GM23338 (cell line): ENCODE data around the gene MYH14. TPM values are rescaled to one million over a fixed set of nuclear protein-coding genes. Genes with fewer than 3 reads are reported as not detected.

Experiments
- ATAC-seq: fragments of 200-7000 bp; cut with Tn5 transposase; 3 replicates; pipeline ENCODE4 v1.9.1; 2020
- DNase-seq: peaks from one replicate; pipeline ENCODE4 v3.0.0-alpha.2; 2015; ENCODE audit warnings: low spot score
- H2AFZ ChIP-seq: fragments of 200-600 bp; sonication (generic); 2 replicates; pipeline ENCODE4 v1.8.0; 2016; ENCODE audit warnings: antibody characterized with exemption, mild to moderate bottlenecking, moderate library complexity
- H3F3A ChIP-seq: fragments of 200-600 bp; sonication (generic); replicated peaks from 2 replicates; pipeline ENCODE4 v1.8.0; 2017; ENCODE audit warnings: antibody characterized with exemption, mixed run types, low read depth
- H3K27ac ChIP-seq: fragments of 200-600 bp; sonication (generic); 2 replicates; pipeline ENCODE4 v1.6.1; 2016; ENCODE audit warnings: low read depth
- H3K27me3 ChIP-seq: fragments of 200-600 bp; sonication (generic); 2 replicates; pipeline ENCODE4 v1.8.0; 2016; ENCODE audit warnings: mild to moderate bottlenecking, mixed run types, moderate library complexity; ENCODE audit not compliant: insufficient read depth
- H3K36me3 ChIP-seq: fragments of 200-600 bp; sonication (generic); 2 replicates; pipeline ENCODE4 v1.8.0; 2016; ENCODE audit warnings: mild to moderate bottlenecking; ENCODE audit not compliant: insufficient read depth
- H3K4me1 ChIP-seq: fragments of 200-600 bp; sonication (generic); 2 replicates; pipeline ENCODE4 v1.8.0; 2016; ENCODE audit warnings: mild to moderate bottlenecking, moderate library complexity; ENCODE audit not compliant: insufficient read depth
- H3K4me2 ChIP-seq: fragments of 200-600 bp; sonication (generic); 2 replicates; pipeline ENCODE4 v1.7.1; 2017; ENCODE audit warnings: mixed run types
- H3K4me3 ChIP-seq: fragments of 200-600 bp; sonication (generic); 2 replicates; pipeline ENCODE4 v1.6.1; 2016; ENCODE audit warnings: mixed run types
- H3K79me2 ChIP-seq: fragments of 200-600 bp; sonication (generic); replicated peaks from 2 replicates; pipeline ENCODE4 v1.8.0; 2017; ENCODE audit warnings: mild to moderate bottlenecking; ENCODE audit not compliant: insufficient read depth
- H3K9me2 ChIP-seq: fragments of 200-600 bp; sonication (generic); 2 replicates; pipeline ENCODE4 v1.8.0; 2017; ENCODE audit not compliant: insufficient read depth
- H4K20me1 ChIP-seq: fragments of 200-600 bp; sonication (generic); replicated peaks from 2 replicates; pipeline ENCODE4 v1.8.0; 2017; ENCODE audit warnings: mild to moderate bottlenecking; ENCODE audit not compliant: insufficient read depth
- H3K27ac Mint-ChIP-seq: 2 replicates; pipeline ENCODE4 v1.8.0; 2020; ENCODE audit warnings: inconsistent platforms, mild to moderate bottlenecking, moderate library complexity, mixed read lengths
- H3K27me3 Mint-ChIP-seq: 3 replicates; pipeline ENCODE4 v1.8.0; 2022; ENCODE audit warnings: low read depth, mild to moderate bottlenecking, moderate library complexity, mixed read lengths, inconsistent platforms; ENCODE audit not compliant: insufficient read depth, poor library complexity
- H3K36me3 Mint-ChIP-seq: 3 replicates; pipeline ENCODE4 v1.8.0; 2021; ENCODE audit warnings: low read depth, mild to moderate bottlenecking, inconsistent platforms, moderate library complexity, mixed read lengths
- H3K4me1 Mint-ChIP-seq: 3 replicates; pipeline ENCODE4 v1.8.0; 2020; ENCODE audit warnings: mild to moderate bottlenecking, inconsistent platforms, mixed read lengths
- H3K4me3 Mint-ChIP-seq: 3 replicates; pipeline ENCODE4 v1.8.0; 2021; ENCODE audit warnings: moderate library complexity, mild to moderate bottlenecking, inconsistent platforms, mixed read lengths
- H3K9me3 Mint-ChIP-seq: 3 replicates; pipeline ENCODE4 v1.8.0; 2020; ENCODE audit warnings: moderate library complexity, mild to moderate bottlenecking, inconsistent platforms, mixed read lengths
- POLR2AphosphoS5 ChIP-seq: IDR thresholded peaks from 2 replicates; pipeline ENCODE4 v1.6.1; 2016; ENCODE audit warnings: antibody characterized with exemption, low read depth
- ZNF331 ChIP-seq: fragments of 250-450 bp; sonication (Bioruptor Pico); IDR thresholded peaks from 2 replicates; pipeline ENCODE4 v1.5.0; 2020; ENCODE audit warnings: low read depth, mild to moderate bottlenecking, moderate library complexity
- ZNF462 ChIP-seq: fragments of 250-450 bp; sonication (Bioruptor Pico); IDR thresholded peaks from 2 replicates; pipeline ENCODE4 v1.5.0; 2020; ENCODE audit warnings: mild to moderate bottlenecking, moderate library complexity
- polyA plus RNA-seq: library from polyadenylated mRNA; unstranded; fragments of >200 nt; fragmentation: Nextera tagmentation; extraction: Ambion mirVana; gene quantifications from 2 replicates; pipeline ENCODE4 v1.2.1, GENCODE V29; 2016
- total RNA-seq: library from RNA; depleted of rRNA; stranded (reverse); fragments of >200 nt; shearing (Covaris generic); gene quantifications from 2 replicates; pipeline ENCODE4 v1.2.3, GENCODE V29; 2014

Gene MYH14
- total and polyA plus RNA-seq, 2 experiments from 2014 or later = 25.5 to 27.5 TPM

GRCh38 chr19:50320596-50320995 is 117.2 kb downstream of the MYH14 start:
- Histone ChIP-seq H3K79me2 (no peaks in the 10 kb centered on the region; the same call in 1 of the 2 replicates), H3K27ac (no peak overlapping the region), H3K4me2 (no peak overlapping the region), H3K27me3 (no peaks in the 10 kb centered on the region), H3K4me1 (peaks cover 8% of the 10 kb centered on the region), H3K36me3 (no peaks in the 10 kb centered on the region; the same call in 1 of the 2 replicates), H4K20me1 (0 out of 2 replicates have a peak, but pooled peaks cover 4% of the 10 kb centered on the region), H3F3A (peaks cover 7% of the 10 kb centered on the region; the same call in 1 of the 2 replicates), H2AFZ (no peak overlapping the region), H3K4me3 (no peak overlapping the region), H3K9me2 (no peaks in the 10 kb centered on the region)
- no peak overlapping the region for H3K4me3 Mint-ChIP-seq
- H3K9me3 Mint-ChIP-seq = peaks cover 88% of the 10 kb centered on the region
- no peak for ATAC-seq
- DNase-seq = no peak
- H3K36me3 Mint-ChIP-seq = peaks cover 50% of the 10 kb centered on the region
- H3K27ac Mint-ChIP-seq = no peak overlapping the region
- TF ChIP-seq ZNF331 (CRISPR knock-in tag) (no peak), ZNF462 (CRISPR knock-in tag) (no peak)
- peaks cover 15% of the 10 kb centered on the region for H3K27me3 Mint-ChIP-seq
- H3K4me1 Mint-ChIP-seq = no peaks in the 10 kb centered on the region

- no peak overlapping the region for H3K27ac ChIP-seq
- H3K4me1 ChIP-seq = peaks cover 13% of the 10 kb centered on the region
- Mint-ChIP-seq H3K4me1 (no peaks in the 10 kb centered on the region), H3K4me3 (no peak overlapping the region), H3K36me3 (peaks cover 54% of the 10 kb centered on the region), H3K27me3 (peaks cover 12% of the 10 kb centered on the region), H3K27ac (no peak overlapping the region), H3K9me3 (peaks cover 86% of the 10 kb centered on the region)
- DNase-seq (no peak), ATAC-seq (no peak)
- no peak for TF ChIP-seq POLR2AphosphoS5
- H4K20me1 ChIP-seq = 0 out of 2 replicates have a peak, but pooled peaks cover 9% of the 10 kb centered on the region
- H3K36me3 ChIP-seq = no peaks in the 10 kb centered on the region; the same call in 1 of the 2 replicates
- H3K79me2 ChIP-seq = peaks cover 3% of the 10 kb centered on the region; the same call in 1 of the 2 replicates
- no peak overlapping the region for H2AFZ ChIP-seq
- H3K4me2 ChIP-seq = no peak overlapping the region
- 0 out of 2 replicates have a peak, but pooled peaks cover 4% of the 10 kb centered on the region for H3F3A ChIP-seq
- peaks cover 4% of the 10 kb centered on the region for H3K27me3 ChIP-seq
- no peaks in the 10 kb centered on the region for H3K9me2 ChIP-seq
- no peak overlapping the region for H3K4me3 ChIP-seq
Measured at GRCh38 chr19:50321831-50322230, 118.4 kb downstream of the MYH14 start.
